Panc1 (cell line): ENCODE results near the gene DPP8.

Experiments used
- CTCF ChIP-seq: fragments of 450-650 bp; IDR thresholded peaks from 2 replicates; pipeline ENCODE4 v1.5.1; 2017; ENCODE audit warnings: mild to moderate bottlenecking
- POLR2AphosphoS5 ChIP-seq: IDR thresholded peaks from 2 replicates; pipeline ENCODE4 v1.6.1; 2012; ENCODE audit warnings: mild to moderate bottlenecking, low read depth, low read length, moderate library complexity
- REST ChIP-seq, 2 experiments: IDR thresholded peaks; 2 replicates each; pipeline ENCODE4 v1.6.1; 2011 to 2012; ENCODE audit warnings: low read depth in 2 of 2, control low read depth in 1 of 2, low read length in 1 of 2, mild to moderate bottlenecking in 1 of 2, moderate library complexity in 1 of 2; ENCODE audit not compliant: insufficient read depth in 1 of 2
- TCF7L2 ChIP-seq: IDR thresholded peaks from 2 replicates; pipeline ENCODE4 v1.6.1; 2011; ENCODE audit warnings: mild to moderate bottlenecking, low read depth, low read length, inconsistent platforms

- TF ChIP-seq CTCF, result no peak
- no peak for TF ChIP-seq TCF7L2
- no peak for TF ChIP-seq POLR2AphosphoS5
- TF ChIP-seq REST (IDR thresholded peaks at IDR 0.05; ENCODE audit: insufficient read depth in 1 of 2, low read depth in 2 of 2, low read length in 1 of 2), result no peak
Observed at GRCh38 chr15:65423976-65424679, 93.4 kb downstream of the DPP8 start.
